IMR-90 (cell line): Measurements from ENCODE around the gene DUSP2.

Source experiments
- CTCF ChIP-seq: conservative IDR thresholded peaks from 2 replicates; pipeline ENCODE4 v1.5.1; 2012; ENCODE audit warnings: mild to moderate bottlenecking, low read depth, low read length, improper control_type of control experiment
- MAFK ChIP-seq: IDR thresholded peaks from 2 replicates; pipeline ENCODE4 v1.6.1; 2012; ENCODE audit warnings: low read depth, low read length, improper control_type of control experiment
- MAZ ChIP-seq: IDR thresholded peaks from 2 replicates; pipeline ENCODE4 v1.6.1; 2012; ENCODE audit warnings: low read depth, mild to moderate bottlenecking, low read length, improper control_type of control experiment, moderate library complexity, borderline replicate concordance
- POLR2A ChIP-seq: IDR thresholded peaks from 2 replicates; pipeline ENCODE4 v1.6.1; 2012; ENCODE audit warnings: mild to moderate bottlenecking, low read depth, low read length
- RAD21 ChIP-seq: IDR thresholded peaks from 2 replicates; pipeline ENCODE4 v1.6.1; 2012; ENCODE audit warnings: low read length, improper control_type of control experiment
- RFX5 ChIP-seq: IDR thresholded peaks from 2 replicates; pipeline ENCODE4 v1.8.0; 2012; ENCODE audit warnings: low read depth, mild to moderate bottlenecking, low read length, moderate library complexity
- SMC3 ChIP-seq: fragments of 150-350 bp; IDR thresholded peaks from 2 replicates; pipeline ENCODE4 v1.6.1; 2016; ENCODE audit warnings: low read depth, mild to moderate bottlenecking, antibody characterized with exemption, low read length, moderate library complexity
- USF2 ChIP-seq: fragments of 150-350 bp; IDR thresholded peaks from 2 replicates; pipeline ENCODE4 v1.6.1; 2017; ENCODE audit warnings: mild to moderate bottlenecking, antibody characterized with exemption, low read length, low read depth
- TF ChIP-seq, protein P1 (sequence below): fragments of 150-350 bp; IDR thresholded peaks from 2 replicates; pipeline ENCODE4 v1.6.1; 2016; ENCODE audit warnings: low read depth, mild to moderate bottlenecking, low read length, moderate library complexity, borderline replicate concordance

DNA sequence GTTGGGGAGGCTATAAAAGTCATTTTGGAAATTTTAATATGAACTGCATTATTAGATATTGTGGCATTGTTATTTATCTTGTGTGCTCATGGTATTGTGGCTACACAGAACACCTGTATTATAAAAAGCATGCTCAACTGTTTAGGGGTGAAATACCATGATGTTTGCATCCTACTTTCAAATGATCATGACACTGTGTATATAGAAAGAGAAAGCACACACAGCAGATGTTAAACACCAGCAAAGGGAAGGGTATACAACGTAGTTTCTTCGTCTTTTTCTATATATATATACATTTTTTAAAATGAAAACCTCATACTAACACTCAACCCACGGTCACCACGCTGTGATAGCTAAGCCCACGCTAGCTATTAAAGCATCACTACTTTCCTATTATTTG is 36.3 kb upstream of the DUSP2 start:
- TF ChIP-seq CTCF (no peak), POLR2A (no peak), RAD21 (no peak), USF2 (no peak), MAFK (no peak), RFX5 (no peak), SMC3 (no peak), MAZ (no peak)
- TF ChIP-seq, protein P1, sequence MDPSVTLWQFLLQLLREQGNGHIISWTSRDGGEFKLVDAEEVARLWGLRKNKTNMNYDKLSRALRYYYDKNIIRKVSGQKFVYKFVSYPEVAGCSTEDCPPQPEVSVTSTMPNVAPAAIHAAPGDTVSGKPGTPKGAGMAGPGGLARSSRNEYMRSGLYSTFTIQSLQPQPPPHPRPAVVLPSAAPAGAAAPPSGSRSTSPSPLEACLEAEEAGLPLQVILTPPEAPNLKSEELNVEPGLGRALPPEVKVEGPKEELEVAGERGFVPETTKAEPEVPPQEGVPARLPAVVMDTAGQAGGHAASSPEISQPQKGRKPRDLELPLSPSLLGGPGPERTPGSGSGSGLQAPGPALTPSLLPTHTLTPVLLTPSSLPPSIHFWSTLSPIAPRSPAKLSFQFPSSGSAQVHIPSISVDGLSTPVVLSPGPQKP = no peak
